Gastroesophageal sphincter (tissue), 4 donors: Measurements from ENCODE around the gene GNG4. TPM values are rescaled to one million over a fixed set of nuclear protein-coding genes. Genes with fewer than 3 reads are reported as not detected.

Experiments
- ATAC-seq: fragments of 150-250 bp; one replicate; pipeline ENCODE4 v1.9.1; 2016; ENCODE audit warnings: mild to moderate bottlenecking, moderate library complexity
- H3K27ac ChIP-seq, 4 donors: fragments of 200-600 bp; sonication (generic) in 3 of 4; 1 replicate in 3 of 4; 2 replicates in 1 of 4; pipeline ENCODE4 v1.5.1; 2016 to 2019
- H3K27me3 ChIP-seq: fragments of 200-600 bp; sonication (generic); one replicate; pipeline ENCODE4 v1.5.1; 2019
- H3K36me3 ChIP-seq, 2 donors: fragments of 200-600 bp; sonication (generic); one replicate each; pipeline ENCODE4 v1.5.1; 2019; ENCODE audit warnings: control low read depth in 1 of 2
- H3K4me1 ChIP-seq, 3 donors: fragments of 200-600 bp; sonication (generic); 1 replicate in 2 of 3; 2 replicates in 1 of 3; pipeline ENCODE4 v1.5.1; 2016 to 2019; ENCODE audit warnings: control low read depth in 2 of 3
- H3K4me3 ChIP-seq, 2 donors: fragments of 200-600 bp; sonication (generic); one replicate each; pipeline ENCODE4 v1.5.1; 2019; ENCODE audit warnings: mild to moderate bottlenecking in 1 of 2, moderate library complexity in 1 of 2
- H3K9me3 ChIP-seq, 3 donors: fragments of 200-600 bp; sonication (generic); one replicate each; pipeline ENCODE4 v1.5.1; 2017 to 2019; ENCODE audit warnings: control low read depth in 2 of 3
- CTCF ChIP-seq, 4 experiments: fragments of 200-600 bp in 2 of 4; fragments of 450-650 bp in 2 of 4; sonication (generic) in 1 of 4; IDR thresholded peaks; one replicate each; pipeline ENCODE4 v1.5.1; 2017 to 2019; ENCODE audit warnings: antibody characterized with exemption in 4 of 4, mild to moderate bottlenecking in 2 of 4, moderate library complexity in 2 of 4
- EP300 ChIP-seq: sonication (generic); formaldehyde crosslinking; IDR thresholded peaks from one replicate; pipeline ENCODE4 v1.6.1; 2017; ENCODE audit warnings: antibody characterized with exemption, mild to moderate bottlenecking
- POLR2A ChIP-seq, 2 donors: fragments of 450-650 bp; IDR thresholded peaks; one replicate each; pipeline ENCODE4 v1.6.1; 2017; ENCODE audit warnings: antibody characterized with exemption in 2 of 2, mild to moderate bottlenecking in 2 of 2, moderate library complexity in 1 of 2
- POLR2AphosphoS5 ChIP-seq: sonication (generic); formaldehyde crosslinking; IDR thresholded peaks from one replicate; pipeline ENCODE4 v1.6.1; 2017; ENCODE audit warnings: antibody characterized with exemption
- WGBS, 2 donors: methylation state at CpG; one replicate each; pipeline ENCODE4 v1.1.5; 2018; ENCODE audit warnings: low coverage in 1 of 2; 5-methylcytosine and 5-hydroxymethylcytosine counted together
- total RNA-seq, 4 donors: library from RNA; depleted of rRNA; stranded (reverse); fragments of >200 nt; gene quantifications; one replicate each; pipeline ENCODE4 v1.1.0, GENCODE V29; 2016

GNG4 gene
- total RNA-seq, 4 donors from 2014 or later: 0.40 to 0.73 (median 0.52) TPM; not detected in 1

GRCh38 chr1:235558621-235559169 lies 90.9 kb downstream of the GNG4 start:
- Histone ChIP-seq H3K36me3 (no peaks in the 10 kb centered on the region), H3K4me3 (no peak overlapping the region), H3K9me3 (peaks cover 0 to 16% (median 0%) of the 10 kb centered on the region in 3 donors), H3K27ac (no peak overlapping the region), H3K27me3 (no peaks in the 10 kb centered on the region), H3K4me1 (no peaks in the 10 kb centered on the region)
- TF ChIP-seq POLR2AphosphoS5: no peak
- TF ChIP-seq POLR2A (IDR thresholded peaks at IDR 0.05): no peak
- no peak for TF ChIP-seq CTCF (IDR thresholded peaks at IDR 0.05)
- no peak for TF ChIP-seq EP300
- 70 to 92% methylated on average over 5 to 6 of the region's 6 CpGs for WGBS, 2 donors
- no peak for ATAC-seq

GRCh38 chr1:235557495-235557894 lies 92.1 kb downstream of the GNG4 start:
- H3K27ac ChIP-seq: no peak overlapping the region
- no peaks in the 10 kb centered on the region for H3K27me3 ChIP-seq
- ATAC-seq: no peak
- 83 to 100% methylated on average over 3 of the region's 8 CpGs for whole genome bisulfite sequencing, 2 donors
- H3K4me3 ChIP-seq: no peak overlapping the region
- TF ChIP-seq CTCF (IDR thresholded peaks at IDR 0.05): no peak
- TF ChIP-seq EP300: no peak
- TF ChIP-seq POLR2AphosphoS5: no peak
- TF ChIP-seq POLR2A (IDR thresholded peaks at IDR 0.05): no peak
- H3K36me3 ChIP-seq: no peaks in the 10 kb centered on the region
- H3K9me3 ChIP-seq: peaks cover 0 to 7% (median 0%) of the 10 kb centered on the region in 3 donors
- no peaks in the 10 kb centered on the region for H3K4me1 ChIP-seq

- Histone ChIP-seq H3K27ac (no peak overlapping the region), H3K9me3 (no peaks in the 10 kb centered on the region), H3K4me1 (no peaks in the 10 kb centered on the region), H3K4me3 (no peak overlapping the region), H3K27me3 (no peaks in the 10 kb centered on the region), H3K36me3 (no peaks in the 10 kb centered on the region)
- 92 to 97% methylated on average over 4 to 10 of the region's 11 CpGs for WGBS, 2 donors
- TF ChIP-seq POLR2A (IDR thresholded peaks at IDR 0.05) (no peak), CTCF (IDR thresholded peaks at IDR 0.05) (no peak), POLR2AphosphoS5 (no peak), EP300 (no peak)
- ATAC-seq: no peak
These were observed 92.8 kb downstream of the GNG4 start for GRCh38 chr1:235556807-235557206.

GRCh38 chr1:235553112-235553551 lies 96.5 kb downstream of the GNG4 start:
- no peaks in the 10 kb centered on the region for H3K4me1 ChIP-seq
- no peak for TF ChIP-seq POLR2AphosphoS5
- no peak for TF ChIP-seq POLR2A (IDR thresholded peaks at IDR 0.05)
- no peaks in the 10 kb centered on the region for H3K9me3 ChIP-seq
- H3K36me3 ChIP-seq: no peaks in the 10 kb centered on the region
- no peak overlapping the region for H3K27ac ChIP-seq
- 56 to 70% methylated on average over 2 of the region's 5 CpGs for WGBS, 2 donors
- H3K27me3 ChIP-seq: no peaks in the 10 kb centered on the region
- ATAC-seq: no peak
- no peak overlapping the region for H3K4me3 ChIP-seq

- Histone ChIP-seq H3K9me3 (no peaks in the 10 kb centered on the region), H3K36me3 (no peaks in the 10 kb centered on the region), H3K27me3 (peaks cover under 1% of the 10 kb centered on the region), H3K4me1 (no peaks in the 10 kb centered on the region), H3K27ac (no peak overlapping the region), H3K4me3 (no peak overlapping the region)
- 70% methylated on average over 2 to 9 of the region's 10 CpGs for WGBS, 2 donors
- ATAC-seq: peak; percentile 10
- TF ChIP-seq EP300 (no peak), POLR2AphosphoS5 (no peak), CTCF (IDR thresholded peaks at IDR 0.05) (no peak), POLR2A (IDR thresholded peaks at IDR 0.05) (no peak)
These were observed 97.4 kb downstream of the GNG4 start for GRCh38 chr1:235552146-235552716.
